Measurements from ENCODE around the gene HTR3C. TPM values are rescaled to one million over a fixed set of nuclear protein-coding genes. Genes with fewer than 3 reads are reported as not detected.

Gene HTR3C
- polyA plus RNA-seq, 1 of the 3 experiments (the other 2 are of a cell fraction), result not detected

DNA sequence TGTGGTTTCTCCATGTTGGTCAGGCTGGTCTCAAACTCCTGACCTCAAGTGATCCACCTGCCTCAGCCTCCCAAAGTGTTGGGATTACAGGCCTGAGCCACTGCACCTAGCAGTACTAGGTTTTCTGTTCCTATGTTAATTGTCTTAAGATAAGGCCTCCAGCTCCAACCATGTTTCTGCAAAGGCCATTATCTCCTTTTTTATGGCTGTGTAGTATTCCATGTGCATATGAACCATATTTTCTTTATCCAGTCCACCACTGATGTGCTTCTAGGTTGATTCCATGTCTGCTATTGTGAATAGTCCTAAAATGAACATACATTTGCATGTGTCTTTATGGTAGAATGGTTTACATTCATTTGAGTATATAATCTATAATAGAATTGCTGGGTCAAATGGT is 9.8 kb downstream of the HTR3C start:
- TF ChIP-seq MXI1 (IDR thresholded peaks at IDR 0.05; ENCODE audit: low read depth, low read length) (no peak), NFIC (IDR thresholded peaks at IDR 0.05; ENCODE audit: borderline replicate concordance) (no peak), TAF1 (IDR thresholded peaks at IDR 0.05; ENCODE audit: borderline replicate concordance, low read depth, low read length) (no peak), FOSL2 (IDR thresholded peaks at IDR 0.05; ENCODE audit: borderline replicate concordance, low read depth) (no peak), TCF12 (IDR thresholded peaks at IDR 0.05) (no peak), SMC3 (IDR thresholded peaks at IDR 0.05; ENCODE audit: low read depth, low read length) (no peak), GABPA (IDR thresholded peaks at IDR 0.05; ENCODE audit: low read depth) (no peak), RXRA (IDR thresholded peaks at IDR 0.05; ENCODE audit: borderline replicate concordance, low read depth) (no peak), JUND (IDR thresholded peaks at IDR 0.05) (no peak), POLR2AphosphoS5 (IDR thresholded peaks at IDR 0.05; ENCODE audit: low read depth, low read length) (no peak), NRF1 (IDR thresholded peaks at IDR 0.05; ENCODE audit: low read depth, low read length) (no peak), EP300 (IDR thresholded peaks at IDR 0.05; ENCODE audit: borderline replicate concordance in 1 of 2, low read depth in 1 of 2, low read length in 1 of 2) (no peak), CHD2 (IDR thresholded peaks at IDR 0.05; ENCODE audit: low read length, partially characterized antibody) (no peak)
- TF ChIP-seq, protein P1, sequence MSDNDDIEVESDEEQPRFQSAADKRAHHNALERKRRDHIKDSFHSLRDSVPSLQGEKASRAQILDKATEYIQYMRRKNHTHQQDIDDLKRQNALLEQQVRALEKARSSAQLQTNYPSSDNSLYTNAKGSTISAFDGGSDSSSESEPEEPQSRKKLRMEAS (IDR thresholded peaks at IDR 0.05; ENCODE audit: low read depth), result no peak
- TF ChIP-seq, protein P2, sequence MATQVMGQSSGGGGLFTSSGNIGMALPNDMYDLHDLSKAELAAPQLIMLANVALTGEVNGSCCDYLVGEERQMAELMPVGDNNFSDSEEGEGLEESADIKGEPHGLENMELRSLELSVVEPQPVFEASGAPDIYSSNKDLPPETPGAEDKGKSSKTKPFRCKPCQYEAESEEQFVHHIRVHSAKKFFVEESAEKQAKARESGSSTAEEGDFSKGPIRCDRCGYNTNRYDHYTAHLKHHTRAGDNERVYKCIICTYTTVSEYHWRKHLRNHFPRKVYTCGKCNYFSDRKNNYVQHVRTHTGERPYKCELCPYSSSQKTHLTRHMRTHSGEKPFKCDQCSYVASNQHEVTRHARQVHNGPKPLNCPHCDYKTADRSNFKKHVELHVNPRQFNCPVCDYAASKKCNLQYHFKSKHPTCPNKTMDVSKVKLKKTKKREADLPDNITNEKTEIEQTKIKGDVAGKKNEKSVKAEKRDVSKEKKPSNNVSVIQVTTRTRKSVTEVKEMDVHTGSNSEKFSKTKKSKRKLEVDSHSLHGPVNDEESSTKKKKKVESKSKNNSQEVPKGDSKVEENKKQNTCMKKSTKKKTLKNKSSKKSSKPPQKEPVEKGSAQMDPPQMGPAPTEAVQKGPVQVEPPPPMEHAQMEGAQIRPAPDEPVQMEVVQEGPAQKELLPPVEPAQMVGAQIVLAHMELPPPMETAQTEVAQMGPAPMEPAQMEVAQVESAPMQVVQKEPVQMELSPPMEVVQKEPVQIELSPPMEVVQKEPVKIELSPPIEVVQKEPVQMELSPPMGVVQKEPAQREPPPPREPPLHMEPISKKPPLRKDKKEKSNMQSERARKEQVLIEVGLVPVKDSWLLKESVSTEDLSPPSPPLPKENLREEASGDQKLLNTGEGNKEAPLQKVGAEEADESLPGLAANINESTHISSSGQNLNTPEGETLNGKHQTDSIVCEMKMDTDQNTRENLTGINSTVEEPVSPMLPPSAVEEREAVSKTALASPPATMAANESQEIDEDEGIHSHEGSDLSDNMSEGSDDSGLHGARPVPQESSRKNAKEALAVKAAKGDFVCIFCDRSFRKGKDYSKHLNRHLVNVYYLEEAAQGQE (IDR thresholded peaks at IDR 0.05; ENCODE audit: low read depth, low read length), result no peak
- TF ChIP-seq, protein P3, sequence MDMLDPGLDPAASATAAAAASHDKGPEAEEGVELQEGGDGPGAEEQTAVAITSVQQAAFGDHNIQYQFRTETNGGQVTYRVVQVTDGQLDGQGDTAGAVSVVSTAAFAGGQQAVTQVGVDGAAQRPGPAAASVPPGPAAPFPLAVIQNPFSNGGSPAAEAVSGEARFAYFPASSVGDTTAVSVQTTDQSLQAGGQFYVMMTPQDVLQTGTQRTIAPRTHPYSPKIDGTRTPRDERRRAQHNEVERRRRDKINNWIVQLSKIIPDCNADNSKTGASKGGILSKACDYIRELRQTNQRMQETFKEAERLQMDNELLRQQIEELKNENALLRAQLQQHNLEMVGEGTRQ (IDR thresholded peaks at IDR 0.05; ENCODE audit: borderline replicate concordance, low read depth, low read length), result no peak
- TF ChIP-seq, protein P4, sequence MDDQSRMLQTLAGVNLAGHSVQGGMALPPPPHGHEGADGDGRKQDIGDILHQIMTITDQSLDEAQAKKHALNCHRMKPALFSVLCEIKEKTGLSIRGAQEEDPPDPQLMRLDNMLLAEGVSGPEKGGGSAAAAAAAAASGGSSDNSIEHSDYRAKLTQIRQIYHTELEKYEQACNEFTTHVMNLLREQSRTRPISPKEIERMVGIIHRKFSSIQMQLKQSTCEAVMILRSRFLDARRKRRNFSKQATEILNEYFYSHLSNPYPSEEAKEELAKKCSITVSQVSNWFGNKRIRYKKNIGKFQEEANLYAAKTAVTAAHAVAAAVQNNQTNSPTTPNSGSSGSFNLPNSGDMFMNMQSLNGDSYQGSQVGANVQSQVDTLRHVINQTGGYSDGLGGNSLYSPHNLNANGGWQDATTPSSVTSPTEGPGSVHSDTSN (IDR thresholded peaks at IDR 0.05), result no peak
- CTCF ChIA-PET, result no interaction called here

More for the DNA sequence above, 9.8 kb downstream of the HTR3C start:
- Histone ChIP-seq H3K4me3 (ENCODE audit: low read depth in 2 of 2, low read length in 1 of 2) (no peak overlapping the region), H3K4me1 (ENCODE audit: control insufficient read depth in 1 of 2, insufficient read depth in 2 of 2, low read depth in 1 of 2, low read length in 1 of 2) (no peaks in the 10 kb centered on the region; a peak in 1 of 4 replicates), H2AFZ (ENCODE audit: low read depth) (no peak overlapping the region), H3K9me3 (no peaks in the 10 kb centered on the region), H4K20me1 (ENCODE audit: insufficient read depth) (no peaks in the 10 kb centered on the region), H3K27ac (ENCODE audit: low read depth in 2 of 2, low read length in 1 of 2) (no peak overlapping the region), H3F3A (replicated peaks; ENCODE audit: insufficient read depth) (no peaks in the 10 kb centered on the region), H3K27me3 (ENCODE audit: insufficient read depth) (no peaks in the 10 kb centered on the region), H3K4me2 (no peak overlapping the region), H3K36me3 (replicated peaks in 1 of 2; ENCODE audit: control insufficient read depth in 1 of 2, insufficient read depth in 2 of 2, low read length in 1 of 2) (no peaks in the 10 kb centered on the region), H3K9ac (no peak overlapping the region), H3K79me2 (ENCODE audit: insufficient read depth) (no peaks in the 10 kb centered on the region), H3K9me2 (no peaks in the 10 kb centered on the region)
- POLR2A ChIA-PET, result no interaction called here
- no peak for DNase-seq
